GM12865 (cell line): Measurements from ENCODE around the gene LHPP.

ENCODE experiments used
- DNase-seq: peaks from one replicate; pipeline ENCODE4 v3.0.0; 2010; ENCODE audit warnings: low read depth
- H3K4me3 ChIP-seq: 2 replicates; pipeline ENCODE4 v1.5.1; 2011; ENCODE audit warnings: mild to moderate bottlenecking, low read depth, low read length, control low read depth
- TF ChIP-seq, protein P1 (sequence below): IDR thresholded peaks from 2 replicates; pipeline ENCODE4 v1.5.1; 2011; ENCODE audit warnings: low read length, control low read depth, low read depth, inconsistent platforms; ENCODE audit not compliant: insufficient read depth; ENCODE audit errors: missing control alignments

LHPP gene

DNA sequence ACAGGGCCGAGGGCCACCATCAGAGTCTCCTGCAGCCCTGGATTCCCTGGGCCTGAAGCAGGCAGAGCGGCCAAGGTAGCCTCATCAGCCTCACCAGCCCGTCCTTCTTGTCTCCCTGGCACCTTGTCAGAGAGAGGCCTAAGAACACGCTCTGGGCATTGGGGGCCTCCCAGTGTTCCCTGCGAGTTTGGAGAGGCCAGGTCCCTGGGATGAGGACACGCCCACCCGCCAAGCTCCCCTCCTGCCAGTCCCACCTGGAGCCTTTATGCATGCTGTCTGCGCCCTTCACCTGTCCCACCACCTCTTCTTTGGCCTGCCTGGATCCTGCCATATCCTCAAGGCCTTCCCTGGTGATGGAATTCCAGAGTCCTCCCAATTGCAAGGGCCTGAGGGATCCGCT is 69.2 kb downstream of the LHPP start:
- no peak overlapping the region for H3K4me3 ChIP-seq
- DNase-seq: no peak
- TF ChIP-seq, protein P1, sequence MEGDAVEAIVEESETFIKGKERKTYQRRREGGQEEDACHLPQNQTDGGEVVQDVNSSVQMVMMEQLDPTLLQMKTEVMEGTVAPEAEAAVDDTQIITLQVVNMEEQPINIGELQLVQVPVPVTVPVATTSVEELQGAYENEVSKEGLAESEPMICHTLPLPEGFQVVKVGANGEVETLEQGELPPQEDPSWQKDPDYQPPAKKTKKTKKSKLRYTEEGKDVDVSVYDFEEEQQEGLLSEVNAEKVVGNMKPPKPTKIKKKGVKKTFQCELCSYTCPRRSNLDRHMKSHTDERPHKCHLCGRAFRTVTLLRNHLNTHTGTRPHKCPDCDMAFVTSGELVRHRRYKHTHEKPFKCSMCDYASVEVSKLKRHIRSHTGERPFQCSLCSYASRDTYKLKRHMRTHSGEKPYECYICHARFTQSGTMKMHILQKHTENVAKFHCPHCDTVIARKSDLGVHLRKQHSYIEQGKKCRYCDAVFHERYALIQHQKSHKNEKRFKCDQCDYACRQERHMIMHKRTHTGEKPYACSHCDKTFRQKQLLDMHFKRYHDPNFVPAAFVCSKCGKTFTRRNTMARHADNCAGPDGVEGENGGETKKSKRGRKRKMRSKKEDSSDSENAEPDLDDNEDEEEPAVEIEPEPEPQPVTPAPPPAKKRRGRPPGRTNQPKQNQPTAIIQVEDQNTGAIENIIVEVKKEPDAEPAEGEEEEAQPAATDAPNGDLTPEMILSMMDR: no peak

DNA sequence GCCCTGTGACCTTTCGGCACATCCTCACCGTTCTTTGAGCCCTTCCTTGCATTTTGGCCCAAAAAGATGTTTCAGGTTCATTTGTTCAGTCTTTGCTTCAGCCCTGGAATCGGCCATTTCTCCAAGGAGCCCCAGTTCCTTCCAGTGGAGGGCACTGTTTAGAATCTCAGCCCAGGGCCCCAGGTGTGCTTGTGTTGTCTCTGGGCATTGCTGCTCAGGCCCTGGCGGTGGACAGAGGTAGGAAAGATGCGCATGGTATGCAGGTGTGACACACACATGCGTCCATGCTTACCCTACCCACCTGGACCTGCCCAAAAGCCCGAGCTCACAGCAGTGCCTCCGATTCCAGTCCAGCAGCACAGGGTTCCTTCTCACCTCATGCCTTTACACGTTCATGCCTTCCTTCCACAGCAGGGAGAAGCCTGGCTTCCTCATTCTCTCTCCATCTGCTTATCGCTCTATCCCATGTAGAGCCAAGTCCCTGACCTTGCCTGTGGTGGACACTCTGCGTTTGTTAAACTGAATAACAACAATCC is 70.6 kb downstream of the LHPP start:
- peak; percentile 65 for DNase-seq
- H3K4me3 ChIP-seq: no peak overlapping the region
- TF ChIP-seq, protein P1: peak; percentile 46

DNA sequence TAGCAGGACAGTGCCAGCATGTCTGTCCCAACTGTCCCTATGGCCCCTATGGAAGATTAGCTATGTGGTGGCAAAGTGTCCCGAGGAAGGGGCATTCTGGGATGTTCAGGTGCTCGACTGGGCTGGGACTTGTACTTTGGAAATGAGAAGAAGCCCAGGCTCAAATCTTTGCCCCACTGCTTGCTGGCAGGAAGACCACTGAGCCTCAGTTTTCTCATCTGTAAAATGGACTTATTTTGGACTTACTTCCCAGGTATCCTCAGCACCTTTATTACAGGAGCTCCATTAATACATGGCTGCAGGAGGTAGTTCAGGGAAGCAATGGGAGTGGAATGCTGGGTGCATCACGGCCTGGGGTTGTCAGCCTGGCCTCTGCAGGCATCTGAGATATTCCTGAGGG is 71.2 kb downstream of the LHPP start:
- TF ChIP-seq, protein P1: no peak
- H3K4me3 ChIP-seq: no peak overlapping the region
- no peak for DNase-seq

DNA sequence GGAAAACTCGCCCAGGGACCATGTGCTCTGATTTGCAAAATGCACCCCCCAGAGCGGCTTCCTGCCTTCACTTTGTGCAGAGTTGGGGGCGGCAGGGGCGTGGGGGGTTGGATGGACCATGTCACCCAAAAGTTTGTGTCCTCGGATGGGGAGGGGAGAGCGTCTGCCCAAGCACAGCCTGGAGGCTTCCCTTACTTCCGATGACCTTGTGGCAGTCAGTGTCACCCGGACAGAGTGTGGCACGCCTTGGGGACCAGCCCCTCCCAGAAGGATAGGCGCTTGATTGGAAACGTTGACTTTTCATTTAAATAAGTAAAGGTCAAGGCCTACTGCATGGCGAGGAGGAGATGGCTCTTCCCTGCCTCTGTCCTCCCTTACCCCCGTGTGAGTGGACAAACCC is 71.6 kb downstream of the LHPP start:
- no peak overlapping the region for H3K4me3 ChIP-seq
- DNase-seq: no peak
- TF ChIP-seq, protein P1: no peak

DNA sequence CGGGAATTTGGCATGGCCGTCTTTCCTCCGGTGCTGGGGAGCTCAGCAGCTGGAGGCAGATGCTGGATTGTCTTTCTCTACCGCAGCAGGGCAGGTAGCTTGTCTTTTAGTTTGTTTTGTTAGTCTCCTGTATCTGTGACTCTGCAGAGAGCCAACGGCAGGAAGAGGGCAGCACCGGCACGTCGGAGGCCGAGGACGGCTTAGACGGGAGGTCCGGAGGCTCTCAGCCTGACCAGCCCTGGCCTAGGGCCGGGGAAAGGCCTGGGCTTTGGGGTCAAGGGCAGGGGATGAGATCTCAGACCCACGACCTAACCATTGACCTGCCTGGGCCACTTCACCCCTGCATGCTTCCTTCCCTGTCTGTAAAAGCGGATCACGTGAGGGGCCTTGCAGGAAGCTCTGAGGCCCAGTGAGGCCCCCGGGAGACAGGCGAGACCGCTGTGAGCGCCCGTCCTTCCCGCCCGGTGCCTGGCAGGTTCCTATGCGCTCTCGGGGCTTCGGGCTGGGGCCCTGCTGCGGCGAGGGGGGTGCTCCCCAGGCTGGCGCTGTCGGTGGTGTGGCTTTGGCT is 72.7 kb downstream of the LHPP start:
- TF ChIP-seq, protein P1: peak; percentile 32
- peak; percentile 38 for DNase-seq
- H3K4me3 ChIP-seq: no peak overlapping the region

DNA sequence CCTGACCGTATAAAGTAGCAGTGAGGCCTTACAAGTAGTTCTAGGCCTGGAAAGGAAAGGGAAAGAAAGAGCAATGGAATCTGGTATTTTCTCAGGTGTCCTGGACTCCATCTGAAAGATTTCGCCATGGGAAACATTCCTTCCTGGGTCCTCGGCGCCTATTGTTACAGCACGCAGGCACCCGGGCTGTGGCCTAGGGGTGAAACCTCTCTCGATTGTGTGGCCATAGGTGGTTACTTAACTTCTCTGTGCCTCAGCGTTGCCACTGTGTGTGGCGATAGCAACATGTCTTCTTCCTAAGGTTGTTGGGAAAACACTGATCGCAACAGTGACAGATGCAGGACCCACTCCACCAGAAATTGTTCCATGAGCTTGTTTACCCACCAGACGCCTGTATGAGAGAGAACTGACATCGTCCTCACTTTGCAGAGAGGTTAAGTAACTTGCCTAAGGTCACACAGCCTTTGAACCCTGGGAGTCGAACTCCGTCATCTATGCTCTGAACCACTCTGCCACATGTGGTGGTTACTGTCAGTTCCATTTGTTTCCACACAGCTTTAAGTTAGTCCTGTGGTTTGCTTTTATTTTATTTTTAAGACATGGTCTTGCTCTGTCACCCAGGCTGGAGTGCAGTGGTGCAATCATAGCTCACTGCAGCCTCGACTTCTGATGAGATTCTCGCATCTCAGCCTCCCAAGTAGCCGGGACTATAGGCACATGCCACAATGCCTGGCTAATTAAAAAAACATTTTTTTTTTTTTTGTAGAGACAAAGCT is 73.4 kb downstream of the LHPP start:
- TF ChIP-seq, protein P1: no peak
- no peak for DNase-seq
- no peak overlapping the region for H3K4me3 ChIP-seq
